ENCODE results near the gene RGS17.
"Not testable (repeated sequence)": the region's sequence is repeated elsewhere in the genome, so short reads cannot be mapped to it uniquely, and the experiment has no call there.

RGS17 gene

DNA sequence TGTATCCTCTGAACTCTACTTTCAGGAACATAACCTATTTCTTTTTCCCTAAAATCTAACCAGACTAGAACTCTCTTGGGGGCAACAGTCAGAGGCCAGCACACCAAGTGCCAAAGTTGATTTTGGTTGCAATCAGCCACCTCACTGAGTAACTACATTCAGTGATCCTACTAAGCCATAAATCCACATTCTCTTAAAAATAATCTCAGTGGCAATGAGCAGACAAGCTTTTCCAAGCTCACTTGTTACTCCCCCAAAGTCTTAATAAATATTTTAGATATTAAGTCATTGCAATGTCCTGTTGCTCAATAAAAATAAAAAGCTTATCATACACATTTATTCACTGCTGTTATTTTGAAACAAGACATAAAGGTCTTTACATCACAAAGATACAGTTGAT, 9.8 kb downstream of the RGS17 start:
- no peak for DNase-seq

DNA sequence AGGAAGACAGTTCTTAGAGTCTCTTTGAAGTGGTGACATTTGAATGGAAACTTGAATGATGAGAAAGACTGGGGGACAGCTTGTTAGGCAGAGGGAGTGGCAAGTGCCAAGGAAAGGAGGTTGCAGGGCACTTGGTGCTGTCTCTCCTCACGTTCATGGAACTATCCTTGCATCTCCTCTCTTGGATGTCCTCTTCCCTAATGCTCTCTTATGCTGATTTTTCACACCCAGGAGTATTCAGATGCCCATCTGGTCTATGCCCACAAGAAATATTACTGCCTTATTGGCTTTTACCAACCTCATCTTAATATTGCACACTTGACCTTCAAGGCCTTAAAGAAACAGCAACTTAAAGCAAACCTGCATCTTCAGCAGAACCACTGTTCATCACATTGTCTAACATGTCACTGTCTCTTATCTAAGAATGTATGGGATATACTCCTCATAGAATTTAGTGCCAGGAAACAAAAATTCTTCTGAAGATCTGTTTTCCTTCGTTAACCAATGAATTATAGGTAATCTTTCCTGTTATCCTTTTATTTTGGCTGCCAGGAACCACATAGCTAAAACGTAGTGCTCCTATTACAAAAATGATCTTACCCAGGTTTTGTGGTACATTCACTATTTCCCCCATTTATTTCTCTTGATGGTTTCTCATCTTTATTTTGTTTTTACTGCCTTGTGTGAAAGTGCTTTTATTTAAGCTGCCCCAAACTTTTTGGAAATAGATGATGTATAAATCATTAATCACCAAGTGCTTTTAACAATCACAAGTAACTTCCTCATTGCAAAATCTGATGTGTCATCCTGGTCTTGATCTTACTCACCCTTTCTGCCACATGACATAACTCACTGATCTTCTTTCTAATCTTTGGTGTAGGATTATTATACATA, 12.8 kb downstream of the RGS17 start:
- DNase-seq: no peak

DNA sequence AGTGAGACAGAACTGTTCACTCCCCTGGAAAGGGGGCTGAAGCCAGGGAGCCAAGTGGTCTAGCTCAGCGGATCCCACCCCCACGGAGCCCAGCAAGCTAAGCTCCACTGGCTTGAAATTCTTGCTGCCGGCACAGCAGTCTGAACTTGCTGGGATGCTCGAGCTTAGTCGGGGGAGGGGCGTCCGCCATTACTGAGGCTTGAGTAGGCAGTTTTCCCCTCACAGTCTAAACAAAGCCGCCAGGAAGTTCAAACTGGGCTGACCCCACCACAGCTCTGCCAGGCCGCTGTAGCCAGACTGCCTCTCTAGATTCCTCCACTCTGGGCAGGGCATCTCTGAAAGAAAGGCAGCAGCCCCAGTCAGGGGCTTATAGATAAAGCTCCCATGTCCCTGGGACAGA, 20.0 kb downstream of the RGS17 start:
- DNase-seq: not testable (repeated sequence)

DNA sequence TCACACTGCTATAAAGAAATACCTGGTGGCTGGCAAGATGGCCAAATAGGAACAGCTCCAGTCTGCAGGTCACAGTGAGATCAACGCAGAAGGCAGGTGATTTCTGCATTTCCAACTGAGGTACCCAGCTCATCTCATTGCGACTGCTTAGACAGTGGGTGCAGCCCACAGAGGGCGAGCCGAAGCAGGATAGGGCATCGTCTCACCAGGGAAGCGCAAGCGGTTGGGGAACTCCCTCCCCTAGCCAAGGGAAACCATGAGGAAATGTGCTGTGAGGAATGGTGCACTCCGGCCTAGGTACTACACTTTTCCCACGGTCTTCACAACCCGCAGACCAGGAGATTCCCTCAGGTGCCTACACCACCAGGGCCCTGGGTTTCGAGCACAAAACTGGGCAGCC, 20.5 kb downstream of the RGS17 start:
- DNase-seq: not testable (repeated sequence)

DNA sequence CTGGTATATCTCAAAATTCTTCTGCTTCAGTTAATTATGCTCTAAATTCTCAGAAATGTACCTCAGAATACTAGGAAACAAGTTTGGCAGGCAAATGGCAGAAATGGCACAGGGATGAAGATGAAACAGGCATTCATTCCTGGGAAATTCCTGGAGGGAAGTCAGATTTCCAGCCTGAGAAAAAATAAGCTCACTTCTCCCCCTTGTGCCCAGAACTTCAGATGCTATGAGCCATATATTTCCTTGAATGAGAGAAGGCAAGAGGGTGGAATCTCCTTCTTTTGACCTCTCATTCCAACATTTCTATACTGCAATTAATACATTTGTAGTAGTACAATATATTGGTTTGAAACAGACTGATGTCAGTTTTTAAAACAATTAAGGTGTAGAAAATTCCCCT, 22.8 kb downstream of the RGS17 start:
- no peak for DNase-seq

DNA sequence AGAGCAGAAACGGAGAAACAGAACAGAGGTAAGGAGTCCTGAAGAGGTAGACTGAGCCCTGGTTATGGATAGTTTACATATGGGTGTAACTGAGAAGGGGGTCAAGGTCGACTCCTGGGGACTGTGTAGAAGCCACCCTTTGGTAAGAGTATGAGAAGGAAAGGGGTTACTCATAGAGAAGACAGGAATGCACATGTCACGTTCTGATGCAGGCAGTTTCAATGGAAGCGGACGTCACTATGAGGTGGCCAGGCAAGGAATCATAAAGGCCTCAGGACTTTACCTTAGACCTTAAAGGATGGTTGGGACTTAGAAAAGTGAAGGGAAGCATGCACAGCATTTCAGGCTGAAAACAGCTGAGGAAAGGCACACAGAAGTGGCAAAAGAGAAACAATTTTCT, 25.1 kb downstream of the RGS17 start:
- DNase-seq: no peak

DNA sequence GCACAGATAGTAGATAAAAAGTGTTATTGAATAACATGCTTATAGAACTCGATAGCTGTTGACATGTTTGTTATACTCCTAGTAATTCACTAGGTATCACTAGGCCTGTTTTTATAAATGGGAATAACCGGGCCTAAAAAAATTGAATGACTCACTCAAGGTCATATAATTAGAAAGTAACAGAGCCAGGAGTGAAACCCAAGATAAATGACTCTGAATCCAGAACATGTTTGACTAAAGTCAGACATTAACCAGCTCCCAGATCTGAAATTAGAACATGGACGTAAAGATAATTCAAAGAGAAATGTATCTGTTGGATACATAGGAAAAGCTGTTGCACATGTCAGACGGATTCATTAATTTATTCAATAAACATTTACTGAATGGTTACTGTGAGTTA, 26.9 kb downstream of the RGS17 start:
- no peak for DNase-seq

DNA sequence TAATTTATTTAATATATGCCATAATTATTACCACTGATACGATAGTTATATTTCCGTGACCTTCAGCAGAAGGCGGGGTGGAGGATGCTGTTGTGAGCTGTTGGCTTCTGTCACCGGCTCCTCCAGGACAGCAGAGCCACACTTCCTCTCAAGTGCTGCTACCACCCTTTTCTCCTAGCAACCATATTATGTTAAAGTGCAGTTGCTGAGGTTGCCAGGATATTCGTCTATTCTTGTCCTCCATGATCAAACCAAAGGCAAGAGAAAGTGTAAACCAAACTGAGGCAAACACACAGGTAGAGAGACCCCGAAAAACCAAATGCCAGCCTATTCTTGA, 27.8 kb downstream of the RGS17 start:
- no peak for DNase-seq

DNA sequence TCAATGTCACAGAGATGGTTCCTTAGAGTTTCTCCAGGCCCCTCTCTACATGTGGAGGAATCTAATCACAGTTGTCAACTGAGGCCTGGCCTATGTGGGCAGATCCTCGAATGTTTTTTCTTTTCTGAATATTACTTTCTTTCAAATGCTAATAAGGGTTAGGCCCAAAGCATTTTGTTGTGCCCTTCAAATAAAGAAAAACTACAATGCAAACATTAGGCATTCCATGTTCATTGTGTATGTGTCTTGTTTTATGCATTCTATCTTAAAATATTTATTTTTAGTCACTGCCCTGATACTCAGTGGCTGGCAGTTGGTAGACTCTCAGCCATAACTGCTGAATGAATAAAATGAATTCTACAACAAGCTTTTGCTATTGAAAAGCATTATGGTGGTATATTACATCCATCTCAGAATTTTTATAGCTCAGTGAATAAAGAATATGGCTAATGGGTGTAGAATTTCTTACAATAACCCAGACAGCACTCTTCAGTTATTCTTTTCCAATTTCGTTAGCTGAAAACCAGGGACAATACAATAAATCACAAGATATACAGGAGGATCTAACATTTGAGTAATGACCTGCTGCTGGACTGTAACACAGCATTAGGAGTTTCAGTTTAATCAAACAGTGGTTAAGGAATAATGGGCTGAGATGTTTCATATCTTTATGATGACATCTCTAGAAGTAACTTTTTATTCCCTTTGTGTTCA, 28.3 kb downstream of the RGS17 start:
- DNase-seq: no peak

DNA sequence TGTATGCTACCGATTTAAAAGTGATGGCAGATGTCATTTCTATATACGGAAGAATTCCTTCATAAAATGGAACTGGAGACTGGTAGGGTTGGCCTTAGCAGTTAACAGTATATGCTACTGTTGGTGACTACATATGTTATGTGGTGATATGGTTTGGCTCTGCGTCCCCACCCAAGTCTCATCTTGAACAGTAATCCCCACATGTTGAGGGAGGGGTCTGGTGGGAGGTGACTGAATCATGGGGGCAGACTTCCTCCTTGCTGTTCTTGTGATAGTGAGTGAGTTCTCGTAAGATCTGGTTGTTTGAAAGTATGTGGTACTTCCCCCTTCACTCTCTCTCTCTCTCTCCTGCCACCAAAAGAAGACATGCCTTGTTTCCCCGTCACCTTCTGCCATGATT, 29.6 kb downstream of the RGS17 start:
- DNase-seq: no peak

DNA sequence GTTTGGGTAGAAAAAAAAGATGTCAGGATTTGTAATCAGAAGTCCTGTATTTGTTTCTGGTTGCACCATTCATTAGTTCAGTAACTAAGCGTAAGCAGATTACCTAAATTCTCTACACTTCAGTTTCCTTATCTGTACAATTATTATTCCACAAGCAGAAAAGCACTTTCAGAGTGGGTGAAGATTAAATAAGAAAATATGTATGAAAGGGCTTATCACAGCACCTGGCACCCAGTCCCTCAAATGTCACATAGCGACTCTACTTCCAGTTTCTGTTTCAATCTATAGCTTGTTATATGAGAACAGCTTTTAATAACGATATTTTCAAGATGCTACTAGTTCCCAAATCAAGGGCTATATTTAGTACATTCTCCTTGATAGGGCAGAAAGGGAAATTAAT, 31.4 kb downstream of the RGS17 start:
- no peak for DNase-seq

DNA sequence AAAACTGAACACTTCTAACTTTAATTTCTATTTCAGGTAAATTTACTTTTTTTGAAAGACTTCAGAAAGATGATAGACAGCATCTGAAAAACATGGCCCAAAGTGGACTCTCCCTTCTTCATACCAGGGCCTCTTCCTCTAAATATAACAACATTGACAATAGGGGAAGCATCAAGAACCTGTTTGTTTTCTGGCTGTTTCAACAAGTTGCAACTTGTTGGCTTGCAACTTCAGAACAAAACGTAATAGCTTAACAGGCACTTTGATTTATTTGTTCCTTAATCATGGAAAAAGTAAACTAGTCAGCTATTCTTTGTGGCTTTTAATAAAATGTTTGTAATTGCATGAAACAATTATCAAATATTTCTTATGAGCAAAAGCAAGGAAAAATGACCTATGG, 34.3 kb downstream of the RGS17 start:
- no peak for DNase-seq

DNA sequence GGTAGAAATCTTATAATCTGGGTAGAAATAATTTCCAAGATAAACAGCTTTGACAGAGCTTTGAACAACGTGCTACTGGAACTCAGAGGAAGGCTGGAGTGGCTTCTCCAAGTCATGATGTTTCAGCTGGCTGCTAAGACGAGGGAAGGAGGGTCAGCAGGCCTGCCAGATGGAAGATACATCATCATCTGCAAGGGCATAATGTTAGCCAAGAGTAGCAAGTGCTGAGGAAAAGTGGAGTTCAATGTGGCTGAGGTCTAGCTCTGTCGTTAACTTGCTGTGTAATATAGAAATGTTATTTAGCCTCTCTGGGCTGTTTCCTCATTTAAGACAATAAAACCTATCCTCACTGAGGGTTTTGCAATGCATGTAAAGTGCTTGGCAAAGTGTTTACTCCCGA, 35.1 kb downstream of the RGS17 start:
- DNase-seq: no peak

DNA sequence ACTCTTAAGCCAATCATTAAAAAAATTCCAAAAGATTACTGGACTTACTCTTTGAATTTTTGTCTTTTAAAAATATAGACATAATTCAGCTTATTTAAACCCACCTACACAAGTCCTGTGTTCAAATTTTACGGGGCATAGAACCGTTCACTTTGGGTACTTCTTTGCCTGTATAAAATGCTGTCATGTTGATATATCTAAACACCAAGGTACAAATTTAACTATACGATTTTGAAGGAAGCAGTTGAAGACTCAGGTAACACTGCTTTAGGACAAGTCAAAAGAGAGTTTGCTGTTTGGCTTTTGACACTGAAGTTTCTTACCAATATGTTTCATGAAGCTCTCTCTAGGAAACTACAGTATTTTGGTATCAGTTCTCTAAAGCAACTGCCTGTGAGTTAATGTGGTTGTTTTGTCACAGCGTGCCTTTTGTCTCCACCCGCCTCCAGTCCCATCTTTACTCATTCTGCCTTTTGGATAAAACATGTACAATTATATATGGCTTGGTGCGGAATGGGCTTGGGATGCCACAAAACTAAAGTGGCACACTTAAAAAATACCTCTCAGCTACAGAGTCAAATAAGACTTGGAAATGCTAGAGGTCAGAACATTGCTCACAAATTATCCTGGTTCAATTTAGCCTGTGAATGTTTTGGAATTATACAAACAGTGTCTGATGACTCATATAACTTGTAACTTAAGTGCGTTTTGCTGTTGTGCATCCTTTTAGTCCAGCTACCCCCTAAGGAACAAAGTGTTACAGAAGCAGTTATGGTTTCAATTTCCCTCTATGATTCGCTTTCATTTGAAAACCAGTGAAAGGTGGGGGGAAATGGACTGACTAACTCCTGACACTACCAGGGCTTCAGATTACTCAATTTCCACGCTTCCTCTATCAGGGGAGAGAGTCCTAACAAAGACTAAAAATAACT, 38.7 kb downstream of the RGS17 start:
- DNase-seq: no peak

DNA sequence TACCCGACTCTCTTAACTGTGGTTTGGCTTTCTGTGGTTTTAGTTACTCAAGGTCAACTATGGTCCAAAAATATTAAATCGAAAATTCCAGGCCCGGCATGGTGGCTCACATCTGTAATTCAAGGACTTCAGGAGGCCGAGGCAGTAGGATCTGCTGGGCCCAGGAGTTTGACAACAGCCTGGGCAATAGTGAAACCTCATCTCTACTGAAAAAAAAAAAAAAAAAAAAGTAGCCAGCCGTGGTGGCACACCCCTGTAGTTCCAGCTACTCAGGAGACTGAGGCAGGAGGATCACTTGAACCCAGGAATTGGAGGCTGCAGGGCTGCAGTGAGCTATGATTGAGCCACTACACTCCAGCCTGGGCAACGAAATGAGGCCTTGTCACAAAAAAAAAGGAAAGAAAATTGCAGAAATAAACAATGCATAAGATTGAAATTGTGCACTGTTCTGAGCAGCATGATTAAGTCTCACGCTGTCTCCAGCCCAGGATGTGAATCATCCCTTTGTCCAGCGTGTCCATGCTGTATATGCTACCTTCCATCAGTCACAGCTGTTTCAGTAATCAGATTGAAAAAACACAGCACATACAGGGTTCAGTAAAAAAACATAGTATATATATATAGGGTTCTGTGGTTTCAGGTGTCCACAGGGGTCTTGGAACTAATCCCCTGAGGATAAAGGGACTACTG, 40.7 kb downstream of the RGS17 start:
- DNase-seq: no peak

DNA sequence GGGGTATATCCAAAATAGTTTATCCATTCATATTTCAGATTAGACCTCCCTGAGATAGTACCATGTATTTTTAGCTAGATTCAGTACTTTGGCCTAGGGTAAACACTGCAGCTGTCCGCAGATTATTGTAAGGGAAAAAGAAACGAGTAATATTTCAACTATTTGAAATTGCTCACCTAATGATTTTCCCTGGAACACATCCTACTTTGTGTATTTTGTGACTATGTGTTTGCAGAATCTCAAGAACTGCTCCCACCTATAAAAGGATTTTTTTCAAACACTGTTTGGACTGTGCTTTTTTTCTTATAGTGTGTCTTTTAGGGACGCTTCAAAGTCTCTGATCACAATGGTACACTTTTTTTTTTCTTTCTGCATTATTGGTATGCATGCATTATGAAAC, 42.3 kb downstream of the RGS17 start:
- DNase-seq: no peak

DNA sequence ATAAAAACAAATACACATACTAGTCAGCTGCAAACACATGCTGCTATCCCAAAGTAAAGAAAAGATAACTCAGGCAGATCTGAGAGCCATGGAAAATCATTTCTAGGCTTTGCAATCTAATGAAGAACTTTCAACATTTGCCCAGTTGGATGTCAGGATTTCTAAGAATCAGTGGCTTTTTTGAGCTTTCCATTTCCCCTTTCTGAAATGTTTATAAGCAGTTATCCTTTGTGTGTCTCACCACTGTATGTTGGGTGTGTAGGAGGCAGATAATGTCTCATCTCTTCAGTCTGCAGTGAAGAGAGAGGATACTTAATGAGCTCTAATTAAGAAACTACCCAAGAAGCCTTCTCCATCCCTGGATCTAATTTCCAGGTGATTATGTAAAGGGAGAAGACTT, 43.6 kb downstream of the RGS17 start:
- no peak for DNase-seq

DNA sequence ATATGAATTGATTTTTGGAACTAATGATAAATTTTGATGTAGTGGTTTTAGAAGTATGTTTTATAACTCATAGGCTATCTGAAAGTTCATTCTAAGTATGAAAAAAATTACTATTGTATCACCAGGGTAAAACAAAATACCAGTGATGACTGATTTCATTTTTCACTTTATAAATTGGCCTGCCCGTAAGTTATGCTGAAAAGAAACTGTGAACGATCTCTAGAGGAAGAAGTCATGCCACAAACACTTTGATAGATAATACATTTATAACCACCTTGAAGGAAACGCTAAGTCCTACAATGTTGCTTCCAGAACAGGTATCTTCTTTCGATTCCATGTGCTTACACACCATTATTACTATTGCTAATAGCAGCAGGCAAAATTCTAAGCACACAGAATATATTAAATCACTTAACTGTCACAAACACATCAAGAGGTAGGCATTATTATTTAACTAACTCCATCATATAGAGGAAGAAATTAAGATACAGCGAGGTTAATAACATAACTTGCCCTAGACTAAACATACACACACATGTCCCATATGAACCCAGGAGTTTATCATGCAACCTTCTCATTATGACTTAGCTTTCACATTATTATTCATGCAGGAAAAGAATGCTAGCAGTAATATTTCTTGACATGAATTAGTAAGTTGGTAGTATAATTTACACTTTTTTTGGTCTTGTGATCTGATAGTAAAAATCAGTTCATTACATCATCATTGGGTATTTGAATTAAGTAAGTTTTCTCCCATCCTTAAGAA, 44.7 kb downstream of the RGS17 start:
- DNase-seq: no peak

DNA sequence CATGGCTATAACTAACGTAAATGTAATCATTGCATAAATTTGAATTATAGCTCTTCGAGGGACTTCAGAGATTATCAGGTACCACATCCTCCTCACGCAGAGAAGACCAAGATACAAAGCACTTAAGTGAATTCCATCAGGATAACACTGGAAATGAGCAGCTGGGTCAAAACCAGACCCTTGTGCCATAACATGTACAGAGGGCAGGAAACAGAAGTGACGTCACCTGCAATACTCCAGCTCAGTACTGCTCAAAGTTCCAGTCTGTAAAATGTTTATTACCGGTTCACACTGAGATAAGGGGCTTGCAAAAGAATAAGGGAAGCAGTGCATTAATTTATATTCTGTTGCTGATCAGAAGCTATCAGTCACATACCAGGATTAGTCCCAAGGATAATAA, 45.8 kb downstream of the RGS17 start:
- DNase-seq: no peak

DNA sequence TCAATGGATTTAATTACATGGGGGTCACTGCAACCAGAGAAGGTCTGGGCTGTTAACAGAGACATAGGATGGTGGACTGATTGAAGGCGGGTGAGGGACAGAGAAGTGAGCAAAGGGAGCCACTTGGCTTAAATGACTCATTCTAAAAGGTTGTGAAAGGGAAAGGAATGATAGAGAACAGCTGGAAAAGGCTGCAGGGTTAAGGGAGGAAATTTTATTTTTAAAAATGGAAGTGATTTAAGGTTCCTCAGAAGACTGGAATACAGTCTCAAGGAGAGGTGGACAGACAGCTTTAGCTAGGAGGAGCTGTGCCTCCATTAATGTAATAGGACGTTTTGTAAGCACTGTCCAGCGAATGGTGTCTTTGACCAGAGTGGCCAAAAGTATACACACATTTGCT, 46.7 kb downstream of the RGS17 start:
- no peak for DNase-seq

DNA sequence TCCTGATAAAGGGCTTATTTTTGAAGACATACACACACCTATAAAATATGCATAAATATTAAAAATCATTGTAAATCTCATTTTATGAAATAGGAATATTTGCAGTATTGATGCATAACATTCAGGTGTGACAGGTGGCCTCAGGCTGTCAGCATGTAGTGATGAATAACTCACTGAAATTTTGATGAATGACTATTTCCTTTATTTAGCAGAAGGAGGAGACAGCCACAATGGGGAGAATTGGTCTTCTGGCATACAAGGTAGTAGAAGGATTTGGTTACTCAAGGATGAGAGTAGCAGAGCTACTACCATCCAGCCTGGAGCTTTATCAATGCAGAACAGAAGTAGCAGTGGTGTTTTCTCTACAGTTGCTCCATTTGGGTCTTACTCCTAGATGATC, 47.2 kb downstream of the RGS17 start:
- DNase-seq: no peak

DNA sequence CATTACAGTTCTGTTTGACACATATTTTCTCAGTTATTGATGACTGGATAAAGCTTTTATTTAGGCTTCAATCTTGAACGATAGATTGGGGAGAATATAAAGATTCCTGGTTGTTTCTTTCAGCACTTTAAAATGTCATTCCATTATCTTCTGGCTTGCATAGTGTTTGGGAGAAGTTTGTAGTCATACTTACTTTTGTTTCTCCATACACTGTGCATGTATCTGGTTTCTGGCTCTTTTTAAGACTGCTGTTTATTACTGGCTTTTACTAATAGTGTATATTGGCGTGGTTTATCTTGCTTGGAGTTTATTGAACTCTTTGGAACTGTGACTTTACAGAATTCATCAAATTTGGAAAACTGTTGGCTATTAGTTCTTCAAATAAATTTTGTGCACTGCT, 49.2 kb downstream of the RGS17 start:
- no peak for DNase-seq

Measured in NK-92 treated with Interleukin-12 subunit alpha and Interleukin-12 subunit beta, amount 100 ng/mL, for 24 hours (cell line).